CD1c-positive myeloid dendritic cell (primary cell): ENCODE measurements around the gene CDH19.

ENCODE experiments used
- DNase-seq: peaks from one replicate; pipeline ENCODE4 v3.0.0-alpha.2; 2016; ENCODE audit errors: extremely low spot score

The CDH19 gene

DNA sequence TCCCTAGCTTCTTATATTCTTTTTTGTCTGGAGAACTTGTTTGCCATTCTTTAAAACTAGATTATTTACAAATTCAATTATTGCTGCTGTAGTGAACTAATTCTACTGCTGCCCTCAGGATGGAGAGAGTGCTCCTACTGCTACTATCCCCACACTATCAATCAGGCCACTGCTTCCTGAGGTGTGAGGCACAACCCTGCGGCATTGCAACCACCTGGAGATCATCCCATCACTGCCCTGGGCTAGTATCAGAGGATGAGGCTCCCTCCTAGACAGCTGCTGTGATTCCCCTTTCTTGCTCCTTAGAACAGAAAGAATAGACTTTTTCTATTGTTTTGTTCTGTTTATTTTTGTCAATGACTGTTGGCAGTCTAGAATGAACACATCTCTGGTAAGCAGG lies 146.6 kb downstream of the CDH19 start:
- DNase-seq = no peak
